Pancreas (tissue), 10 donors: Measurements from ENCODE around the gene RRP9. TPM values are rescaled to one million over a fixed set of nuclear protein-coding genes. Genes with fewer than 3 reads are reported as not detected.

ENCODE experiments used
- ATAC-seq, 4 donors: fragments of 200-7000 bp; cut with Tn5 transposase; one replicate each; pipeline versions ENCODE4 v1.8.0 to v1.9.1; 2020; ENCODE audit warnings: mild to moderate bottlenecking in 4 of 4, moderate library complexity in 4 of 4
- DNase-seq, 6 donors: peaks; one replicate each; pipeline ENCODE4 v3.0.0-alpha.2; 2020
- FAIRE-seq: peaks from 2 replicates; lab custom pipeline; 2012; peaks lifted over from hg19 to GRCh38; lab: Jason Lieb, UNC
- H3K27ac ChIP-seq, 4 donors: fragments of 200-600 bp; sonication (generic); 1 replicate in 3 of 4; 2 replicates in 1 of 4; pipeline versions ENCODE4 v1.5.0 to v1.8.0; 2020
- H3K27me3 ChIP-seq, 4 donors: fragments of 200-600 bp; one replicate each; pipeline ENCODE4 v1.8.0; 2021
- H3K36me3 ChIP-seq, 3 donors: fragments of 200-600 bp; sonication (generic) in 1 of 3; one replicate each; pipeline versions ENCODE4 v1.5.0 to v1.8.0; 2020 to 2021
- H3K4me1 ChIP-seq, 3 donors: fragments of 200-600 bp; one replicate each; pipeline ENCODE4 v1.8.0; 2021
- H3K4me3 ChIP-seq, 4 donors: fragments of 200-600 bp; sonication (generic) in 2 of 4; one replicate each; pipeline versions ENCODE4 v1.5.0 to v1.8.0; 2020 to 2021
- H3K9me3 ChIP-seq, 4 donors: fragments of 200-600 bp; one replicate each; pipeline ENCODE4 v1.8.0; 2021
- WGBS, 2 donors: extraction: QIAGEN DNeasy Blood & Tissue Kit; methylation state at CpG; one replicate each; pipeline ENCODE4 v1.1.7; 2013; 5-methylcytosine and 5-hydroxymethylcytosine counted together
- intact Hi-C, 3 donors: fragments of 100-400 bp; cut with DNase I; formaldehyde crosslinking; loops; one replicate each; pipeline versions ENCODE4 v1.11.1 to v1.14.2; 2022
- polyA plus RNA-seq, 2 donors: library from polyadenylated mRNA; stranded (reverse); fragments of 200-250 nt; gene quantifications; one replicate each; pipeline ENCODE4 v1.2.3, GENCODE V29; 2013
- total RNA-seq, 6 donors: library from RNA; stranded (reverse); fragmentation: NEBNext Ultra II Directional in 4 of 6; extraction: Animal tissue kit (Norgen Biotek cat#: 25700) in 4 of 6; gene quantifications; one replicate each; pipeline versions ENCODE4 v1.2.1 to v1.2.4, GENCODE V29; 2021 to 2023
- TF ChIP-seq, protein P1 (sequence below), 4 donors: fragments of 200-600 bp; sonication (generic) in 3 of 4; IDR thresholded peaks; one replicate each; pipeline versions ENCODE4 v1.5.0 to v1.8.0; 2021; ENCODE audit warnings: antibody characterized with exemption in 4 of 4
- donor health status: healthy with polysubstance abuse.
- donor health status: DM: no; HTN: no; CAD: no; lungs with moderate emphysema.
- donor health status: DM: no; HTN: no; CAD: no.
- donor health status: control.
- donor health status: control.
- donor health status: Bipolar disorder and iron deficiency.
- donor health status: DM: yes; HTN: yes; CAD: no.
- donor health status: DM: no; HTN: no; CAD: no.
- donor health status: DM: no; HTN: no; CAD: no.
- donor health status: DM: yes; HTN: yes; CAD: no.

RRP9 gene
- total and polyA plus RNA-seq, 8 donors = 3.8 to 13.8 (median 7.9) TPM

DNA sequence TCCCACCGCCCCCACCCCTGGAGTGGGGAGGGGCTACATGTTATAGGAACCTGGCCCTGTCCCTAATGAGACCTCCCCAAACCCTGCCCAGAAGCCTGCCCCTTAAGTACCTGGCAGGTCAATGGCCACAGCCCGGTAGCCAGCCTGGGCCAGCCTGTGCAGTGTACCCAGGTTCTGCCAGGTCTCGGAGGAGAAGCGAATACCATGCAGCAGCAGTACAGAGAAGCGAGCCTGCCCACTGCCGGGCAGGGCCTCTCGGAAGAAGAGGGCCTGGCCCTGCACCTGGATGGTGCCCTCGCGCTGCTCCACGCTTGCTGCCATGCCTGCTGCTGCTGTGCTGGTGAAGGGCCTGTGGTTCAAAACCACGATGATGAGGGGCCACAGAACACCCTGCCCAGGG is 29.6 kb upstream of the RRP9 start:
- WGBS, 2 donors = 84 to 89% methylated on average over 11 of the region's 11 CpGs
- H3K4me3 ChIP-seq = no peak overlapping the region
- FAIRE-seq = no peak
- DNase-seq = peak in 2 of 6 donors; percentile 29 to 78
- TF ChIP-seq, protein P1, sequence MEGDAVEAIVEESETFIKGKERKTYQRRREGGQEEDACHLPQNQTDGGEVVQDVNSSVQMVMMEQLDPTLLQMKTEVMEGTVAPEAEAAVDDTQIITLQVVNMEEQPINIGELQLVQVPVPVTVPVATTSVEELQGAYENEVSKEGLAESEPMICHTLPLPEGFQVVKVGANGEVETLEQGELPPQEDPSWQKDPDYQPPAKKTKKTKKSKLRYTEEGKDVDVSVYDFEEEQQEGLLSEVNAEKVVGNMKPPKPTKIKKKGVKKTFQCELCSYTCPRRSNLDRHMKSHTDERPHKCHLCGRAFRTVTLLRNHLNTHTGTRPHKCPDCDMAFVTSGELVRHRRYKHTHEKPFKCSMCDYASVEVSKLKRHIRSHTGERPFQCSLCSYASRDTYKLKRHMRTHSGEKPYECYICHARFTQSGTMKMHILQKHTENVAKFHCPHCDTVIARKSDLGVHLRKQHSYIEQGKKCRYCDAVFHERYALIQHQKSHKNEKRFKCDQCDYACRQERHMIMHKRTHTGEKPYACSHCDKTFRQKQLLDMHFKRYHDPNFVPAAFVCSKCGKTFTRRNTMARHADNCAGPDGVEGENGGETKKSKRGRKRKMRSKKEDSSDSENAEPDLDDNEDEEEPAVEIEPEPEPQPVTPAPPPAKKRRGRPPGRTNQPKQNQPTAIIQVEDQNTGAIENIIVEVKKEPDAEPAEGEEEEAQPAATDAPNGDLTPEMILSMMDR (IDR thresholded peaks at IDR 0.05) = no peak
- intact Hi-C loops = no loop called here
- H3K27me3 ChIP-seq = no peaks in the 10 kb centered on the region
- H3K4me1 ChIP-seq = peaks cover 15 to 32% (median 23%) of the 10 kb centered on the region in 3 donors
- H3K9me3 ChIP-seq = no peaks in the 10 kb centered on the region
- peak overlapping the region in 2 of 4 donors; percentile 23 to 54 for H3K27ac ChIP-seq
- no peak for ATAC-seq
- H3K36me3 ChIP-seq = no peaks in the 10 kb centered on the region

DNA sequence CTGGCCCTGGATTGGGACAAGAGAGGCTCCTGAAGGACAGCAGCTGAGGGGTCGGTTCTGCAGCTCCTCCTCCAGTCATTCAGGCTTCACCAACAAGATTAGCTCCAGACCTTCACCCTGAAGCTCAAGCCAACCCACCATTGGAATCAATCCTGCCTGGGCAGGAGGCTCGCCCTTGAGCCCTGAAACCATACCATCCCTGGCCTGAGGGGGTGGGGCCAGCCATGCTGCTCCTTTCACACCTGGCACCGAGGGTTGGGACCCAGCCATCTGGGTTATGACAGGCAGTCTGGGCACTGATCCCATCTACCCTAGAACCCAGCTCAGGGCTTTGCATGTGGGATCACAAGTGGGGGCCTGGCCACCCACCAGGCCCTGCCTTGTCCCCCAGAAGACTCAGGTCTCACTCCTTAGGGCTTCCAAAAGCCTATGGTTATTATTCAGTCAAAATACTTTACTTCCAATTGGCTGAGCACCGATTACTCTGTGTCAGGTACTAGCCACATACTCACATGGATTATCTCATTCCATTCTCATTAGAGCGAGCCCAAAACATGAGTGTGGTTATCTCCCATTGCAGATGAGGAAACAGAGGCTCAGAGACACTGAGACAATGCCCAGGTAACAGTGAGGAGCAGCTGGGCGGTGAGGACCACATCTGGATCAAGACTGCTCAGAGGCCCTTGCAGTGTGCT is 29.0 kb upstream of the RRP9 start:
- no peaks in the 10 kb centered on the region for H3K27me3 ChIP-seq
- intact Hi-C loops = no loop called here
- H3K36me3 ChIP-seq = no peaks in the 10 kb centered on the region
- TF ChIP-seq, protein P1 (IDR thresholded peaks at IDR 0.05) = no peak
- no peak overlapping the region for H3K4me3 ChIP-seq
- WGBS, 2 donors = 26 to 34% methylated on average over 6 of the region's 6 CpGs
- peaks cover 15 to 29% (median 23%) of the 10 kb centered on the region in 3 donors for H3K4me1 ChIP-seq
- peak overlapping the region in 3 of 4 donors; percentile 23 to 54 (median 23) for H3K27ac ChIP-seq
- DNase-seq (peak; percentile 79 to 92 (median 86)), ATAC-seq (peak in 3 of 4 donors; percentile 23 to 54 (median 49)), FAIRE-seq (no peak)
- no peaks in the 10 kb centered on the region for H3K9me3 ChIP-seq

DNA sequence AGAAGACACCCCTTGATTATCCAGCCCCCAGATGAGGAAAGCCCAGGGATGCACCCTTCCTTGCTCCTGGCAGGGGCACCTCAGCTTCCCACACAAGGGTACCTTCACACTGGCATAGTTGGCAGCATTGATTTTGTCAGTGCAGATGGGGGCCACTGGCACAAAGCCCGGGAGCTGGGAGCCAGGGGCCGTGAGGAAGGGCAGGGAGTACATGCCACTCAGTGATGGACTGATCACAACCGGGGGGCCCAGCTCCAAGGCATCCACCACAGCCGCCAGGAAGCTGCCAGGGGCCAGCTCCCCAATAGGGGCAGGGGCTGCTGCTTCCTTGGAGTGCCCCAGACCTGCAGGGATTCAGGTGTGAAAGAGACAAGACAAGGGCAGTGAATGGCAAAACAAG is 28.1 kb upstream of the RRP9 start:
- Histone ChIP-seq H3K4me1 (peaks cover 15 to 26% (median 23%) of the 10 kb centered on the region in 3 donors), H3K9me3 (no peaks in the 10 kb centered on the region), H3K27me3 (no peaks in the 10 kb centered on the region), H3K4me3 (no peak overlapping the region), H3K27ac (peak overlapping the region in 1 of 4 donors; percentile 23), H3K36me3 (no peaks in the 10 kb centered on the region)
- 52 to 63% methylated on average over 4 of the region's 4 CpGs for WGBS, 2 donors
- TF ChIP-seq, protein P1 (IDR thresholded peaks at IDR 0.05) = no peak
- intact Hi-C loops = no loop called here
- DNase-seq (peak in 2 of 6 donors; percentile 47 to 67), FAIRE-seq (no peak), ATAC-seq (no peak)

DNA sequence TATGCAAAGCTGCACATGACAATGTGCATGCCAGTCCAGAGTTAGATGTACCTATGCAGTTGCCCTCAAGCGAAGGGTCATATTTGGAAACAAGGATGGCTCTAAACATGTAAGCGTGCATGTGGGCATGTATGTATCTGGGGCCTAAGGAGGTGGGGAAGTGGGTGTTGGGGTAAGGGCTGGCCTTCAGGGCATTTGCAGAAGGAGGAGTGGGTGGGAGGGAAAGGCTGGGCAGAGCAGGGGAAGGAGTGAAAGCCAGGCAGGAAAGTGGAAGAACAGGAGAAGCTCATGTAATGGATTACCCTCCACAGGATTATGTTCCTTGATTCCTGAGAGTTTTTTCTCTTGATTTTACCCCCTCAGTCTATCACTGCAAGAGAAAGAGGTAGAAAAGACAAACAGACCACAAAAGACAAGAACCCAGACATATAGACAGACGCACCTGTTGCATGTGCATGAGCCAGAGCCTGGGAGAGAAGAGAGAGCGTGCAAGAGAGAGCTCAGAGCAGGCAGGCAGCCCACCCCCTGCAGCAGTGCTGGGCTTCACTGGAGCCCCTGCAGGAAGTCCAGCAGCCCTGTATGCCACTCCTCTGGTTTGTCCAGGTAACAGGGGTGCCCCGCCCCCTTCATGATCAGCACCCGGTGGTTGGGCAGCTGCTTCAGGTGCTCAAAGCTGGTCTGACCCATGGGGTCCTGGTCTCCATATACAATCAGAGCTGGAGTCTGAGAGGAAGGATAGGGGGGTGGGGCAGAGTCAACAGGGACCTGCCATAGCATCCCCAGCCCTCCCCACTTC is 27.4 kb upstream of the RRP9 start:
- Histone ChIP-seq H3K27ac (no peak overlapping the region), H3K4me1 (peaks cover 8 to 20% (median 16%) of the 10 kb centered on the region in 3 donors), H3K9me3 (no peaks in the 10 kb centered on the region), H3K36me3 (no peaks in the 10 kb centered on the region), H3K4me3 (no peak overlapping the region), H3K27me3 (no peaks in the 10 kb centered on the region)
- 77 to 83% methylated on average over 6 of the region's 6 CpGs for WGBS, 2 donors
- no peak for FAIRE-seq
- intact Hi-C loops = no loop called here
- TF ChIP-seq, protein P1 (IDR thresholded peaks at IDR 0.05) = no peak
- peak in 2 of 6 donors; percentile 49 to 69 for DNase-seq
- ATAC-seq = no peak
